Measurements from ENCODE around the gene DYRK1B. TPM values are rescaled to one million over a fixed set of nuclear protein-coding genes. Genes with fewer than 3 reads are reported as not detected.

Gene DYRK1B
- polyA plus RNA-seq, 1 of the 3 experiments (the other 2 are of a cell fraction): 17.2 TPM

DNA sequence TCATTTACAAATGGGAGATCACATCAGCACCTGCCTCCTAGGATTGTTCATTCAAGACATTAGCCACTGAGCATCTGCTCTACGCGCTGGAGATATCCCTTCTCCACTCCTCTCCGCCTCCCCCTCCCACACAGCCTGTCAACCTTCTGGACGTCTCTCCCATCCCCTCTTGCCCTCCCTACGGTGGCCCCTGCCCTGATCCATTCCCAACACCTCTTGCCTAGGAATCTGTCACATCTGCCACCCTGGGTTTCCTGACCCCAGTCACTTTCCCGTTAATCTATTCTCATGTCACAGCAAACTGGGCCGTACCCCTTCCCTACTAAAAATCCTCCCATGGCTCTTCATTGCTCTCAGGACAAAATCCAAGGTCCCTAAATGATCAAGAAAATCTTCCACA is 10.3 kb downstream of the DYRK1B start:
- peak overlapping the region; percentile 65 for H3K9ac ChIP-seq
- WGBS (ENCODE audit: low lambda C conversion rate): 29% methylated on average over 7 of the region's 7 CpGs
- no peaks in the 10 kb centered on the region for H3K9me3 ChIP-seq
- CTCF ChIA-PET: interaction anchor here (1.5 to 1.8 kb wide), 2 partner anchors 18 to 31 kb away, joined by 5 to 6 read pairs; no protein-coding TSS in a partner anchor
- no peaks in the 10 kb centered on the region for H4K20me1 ChIP-seq (ENCODE audit: insufficient read depth)
- TF ChIP-seq YY1 (IDR thresholded peaks at IDR 0.05; ENCODE audit: low read depth) (no peak), ELF1 (IDR thresholded peaks at IDR 0.05) (no peak), TEAD4 (IDR thresholded peaks at IDR 0.05; ENCODE audit: borderline replicate concordance, insufficient read depth) (no peak), RXRA (IDR thresholded peaks at IDR 0.05; ENCODE audit: borderline replicate concordance, low read depth) (no peak), SIN3A (IDR thresholded peaks at IDR 0.05; ENCODE audit: borderline replicate concordance, low read depth, low read length) (no peak), MXI1 (IDR thresholded peaks at IDR 0.05; ENCODE audit: low read depth, low read length) (no peak), POLR2AphosphoS5 (IDR thresholded peaks at IDR 0.05; ENCODE audit: low read depth, low read length) (no peak), EP300 (IDR thresholded peaks at IDR 0.05; ENCODE audit: borderline replicate concordance in 1 of 2, low read depth in 1 of 2, low read length in 1 of 2) (no peak), SMC3 (IDR thresholded peaks at IDR 0.05; ENCODE audit: low read depth, low read length) (no peak)
- TF ChIP-seq, protein P1, sequence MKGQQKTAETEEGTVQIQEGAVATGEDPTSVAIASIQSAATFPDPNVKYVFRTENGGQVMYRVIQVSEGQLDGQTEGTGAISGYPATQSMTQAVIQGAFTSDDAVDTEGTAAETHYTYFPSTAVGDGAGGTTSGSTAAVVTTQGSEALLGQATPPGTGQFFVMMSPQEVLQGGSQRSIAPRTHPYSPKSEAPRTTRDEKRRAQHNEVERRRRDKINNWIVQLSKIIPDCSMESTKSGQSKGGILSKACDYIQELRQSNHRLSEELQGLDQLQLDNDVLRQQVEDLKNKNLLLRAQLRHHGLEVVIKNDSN (IDR thresholded peaks at IDR 0.05; ENCODE audit: borderline replicate concordance, low read depth): no peak
- TF ChIP-seq, protein P2, sequence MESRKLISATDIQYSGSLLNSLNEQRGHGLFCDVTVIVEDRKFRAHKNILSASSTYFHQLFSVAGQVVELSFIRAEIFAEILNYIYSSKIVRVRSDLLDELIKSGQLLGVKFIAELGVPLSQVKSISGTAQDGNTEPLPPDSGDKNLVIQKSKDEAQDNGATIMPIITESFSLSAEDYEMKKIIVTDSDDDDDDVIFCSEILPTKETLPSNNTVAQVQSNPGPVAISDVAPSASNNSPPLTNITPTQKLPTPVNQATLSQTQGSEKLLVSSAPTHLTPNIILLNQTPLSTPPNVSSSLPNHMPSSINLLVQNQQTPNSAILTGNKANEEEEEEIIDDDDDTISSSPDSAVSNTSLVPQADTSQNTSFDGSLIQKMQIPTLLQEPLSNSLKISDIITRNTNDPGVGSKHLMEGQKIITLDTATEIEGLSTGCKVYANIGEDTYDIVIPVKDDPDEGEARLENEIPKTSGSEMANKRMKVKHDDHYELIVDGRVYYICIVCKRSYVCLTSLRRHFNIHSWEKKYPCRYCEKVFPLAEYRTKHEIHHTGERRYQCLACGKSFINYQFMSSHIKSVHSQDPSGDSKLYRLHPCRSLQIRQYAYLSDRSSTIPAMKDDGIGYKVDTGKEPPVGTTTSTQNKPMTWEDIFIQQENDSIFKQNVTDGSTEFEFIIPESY (IDR thresholded peaks at IDR 0.05; ENCODE audit: borderline replicate concordance, low read depth): no peak
- TF ChIP-seq, protein P3, sequence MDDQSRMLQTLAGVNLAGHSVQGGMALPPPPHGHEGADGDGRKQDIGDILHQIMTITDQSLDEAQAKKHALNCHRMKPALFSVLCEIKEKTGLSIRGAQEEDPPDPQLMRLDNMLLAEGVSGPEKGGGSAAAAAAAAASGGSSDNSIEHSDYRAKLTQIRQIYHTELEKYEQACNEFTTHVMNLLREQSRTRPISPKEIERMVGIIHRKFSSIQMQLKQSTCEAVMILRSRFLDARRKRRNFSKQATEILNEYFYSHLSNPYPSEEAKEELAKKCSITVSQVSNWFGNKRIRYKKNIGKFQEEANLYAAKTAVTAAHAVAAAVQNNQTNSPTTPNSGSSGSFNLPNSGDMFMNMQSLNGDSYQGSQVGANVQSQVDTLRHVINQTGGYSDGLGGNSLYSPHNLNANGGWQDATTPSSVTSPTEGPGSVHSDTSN (IDR thresholded peaks at IDR 0.05): no peak
- TF ChIP-seq, protein P4, sequence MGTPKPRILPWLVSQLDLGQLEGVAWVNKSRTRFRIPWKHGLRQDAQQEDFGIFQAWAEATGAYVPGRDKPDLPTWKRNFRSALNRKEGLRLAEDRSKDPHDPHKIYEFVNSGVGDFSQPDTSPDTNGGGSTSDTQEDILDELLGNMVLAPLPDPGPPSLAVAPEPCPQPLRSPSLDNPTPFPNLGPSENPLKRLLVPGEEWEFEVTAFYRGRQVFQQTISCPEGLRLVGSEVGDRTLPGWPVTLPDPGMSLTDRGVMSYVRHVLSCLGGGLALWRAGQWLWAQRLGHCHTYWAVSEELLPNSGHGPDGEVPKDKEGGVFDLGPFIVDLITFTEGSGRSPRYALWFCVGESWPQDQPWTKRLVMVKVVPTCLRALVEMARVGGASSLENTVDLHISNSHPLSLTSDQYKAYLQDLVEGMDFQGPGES (IDR thresholded peaks at IDR 0.05; ENCODE audit: low read depth, low read length): no peak
- TF ChIP-seq, protein P5, sequence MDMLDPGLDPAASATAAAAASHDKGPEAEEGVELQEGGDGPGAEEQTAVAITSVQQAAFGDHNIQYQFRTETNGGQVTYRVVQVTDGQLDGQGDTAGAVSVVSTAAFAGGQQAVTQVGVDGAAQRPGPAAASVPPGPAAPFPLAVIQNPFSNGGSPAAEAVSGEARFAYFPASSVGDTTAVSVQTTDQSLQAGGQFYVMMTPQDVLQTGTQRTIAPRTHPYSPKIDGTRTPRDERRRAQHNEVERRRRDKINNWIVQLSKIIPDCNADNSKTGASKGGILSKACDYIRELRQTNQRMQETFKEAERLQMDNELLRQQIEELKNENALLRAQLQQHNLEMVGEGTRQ (IDR thresholded peaks at IDR 0.05; ENCODE audit: borderline replicate concordance, low read depth, low read length): no peak
- H3K27me3 ChIP-seq (ENCODE audit: insufficient read depth): no peaks in the 10 kb centered on the region
- peak; percentile 52 for DNase-seq
- H3K4me2 ChIP-seq: peak overlapping the region; percentile 96
- H3F3A ChIP-seq (replicated peaks; ENCODE audit: insufficient read depth): no peaks in the 10 kb centered on the region
- peak overlapping the region; percentile 81 to 86 for H3K4me3 ChIP-seq (ENCODE audit: low read depth in 2 of 2, low read length in 1 of 2)
- POLR2A ChIA-PET: interaction anchor here (2.3 kb wide), 1 partner anchor 10 kb away, joined by 9 read pairs; no protein-coding TSS in a partner anchor
- H3K27ac ChIP-seq (ENCODE audit: low read depth in 2 of 2, low read length in 1 of 2): peak overlapping the region in 1 of 2 experiments; percentile 70; a peak in 1 of 4 replicates
- no peaks in the 10 kb centered on the region for H3K9me2 ChIP-seq
- peaks cover 0 to 11% of the 10 kb centered on the region in 2 experiments; a peak in 1 of 4 replicates for H3K4me1 ChIP-seq (ENCODE audit: control insufficient read depth in 1 of 2, insufficient read depth in 2 of 2, low read depth in 1 of 2, low read length in 1 of 2)
- H3K79me2 ChIP-seq (ENCODE audit: insufficient read depth): peaks cover 8% of the 10 kb centered on the region; the same call in 1 of the 2 replicates
- peaks cover 14 to 20% of the 10 kb centered on the region in 2 experiments for H3K36me3 ChIP-seq (replicated peaks in 1 of 2; ENCODE audit: control insufficient read depth in 1 of 2, insufficient read depth in 2 of 2, low read length in 1 of 2)
- peak overlapping the region; percentile 70; the same call in 1 of the 2 replicates for H2AFZ ChIP-seq (ENCODE audit: low read depth)

Measured in SK-N-SH (cell line).